HepG2 (cell line): Measurements from ENCODE around the gene KLHL13. TPM values are rescaled to one million over a fixed set of nuclear protein-coding genes. Genes with fewer than 3 reads are reported as not detected.

Experiments used
- ATAC-seq: fragments of 200-7000 bp; cut with Tn5 transposase; 3 replicates; pipeline ENCODE4 v1.9.1; 2020; ENCODE audit warnings: mild to moderate bottlenecking, moderate library complexity
- BruUV-seq: library from RNA; stranded (reverse); fragments of 400-500 nt; replicated peaks from 2 replicates; lab custom pipeline; 2021; lab: Mats Ljungman, UMichigan
- CTCF ChIA-PET: fragments of 300-600 bp; formaldehyde crosslinking; extraction: SDS; loops from one replicate; lab custom pipeline; 2021; ENCODE audit warnings: low total read pairs, inconsistent platforms, low intra/inter-chr PET ratio; lab: Yijun Ruan, JAX
- POLR2A ChIA-PET: fragments of 350-600 bp; sonication (Branson Sonifier 250); formaldehyde crosslinking; loops from one replicate; lab custom pipeline; 2020; ENCODE audit warnings: antibody characterized with exemption, inconsistent platforms; lab: Yijun Ruan, JAX
- DNase-seq: peaks from one replicate; pipeline ENCODE4 v3.0.0-alpha.2; 2015; ENCODE audit warnings: low spot score
- FAIRE-seq: peaks from 3 replicates; lab custom pipeline; 2011; peaks lifted over from hg19 to GRCh38; lab: Jason Lieb, UNC
- H2AFZ ChIP-seq: one replicate; pipeline ENCODE4 v1.6.1; 2011; ENCODE audit warnings: low read length, inconsistent platforms
- H3K27ac ChIP-seq: fragments of 300-600 bp; 3 replicates; pipeline ENCODE4 v1.8.0; 2011; ENCODE audit warnings: mixed run types, mild to moderate bottlenecking, mixed read lengths, low read length, inconsistent platforms; ENCODE audit not compliant: insufficient read depth; ENCODE audit errors: extremely low read length
- H3K27me3 ChIP-seq, 2 experiments: fragments of 200-600 bp in 1 of 2; 2 replicates in 1 of 2; 3 replicates in 1 of 2; pipeline versions ENCODE4 v1.6.0 to v1.8.0; 2011; ENCODE audit warnings: low read length in 2 of 2, mild to moderate bottlenecking in 2 of 2, moderate library complexity in 2 of 2, inconsistent platforms in 1 of 2; ENCODE audit not compliant: insufficient read depth in 2 of 2, control insufficient read depth in 1 of 2
- H3K36me3 ChIP-seq, 2 experiments: fragments of 200-600 bp in 1 of 2; replicated peaks in 1 of 2; 2 replicates in 1 of 2; 3 replicates in 1 of 2; pipeline versions ENCODE4 v1.5.1 to v1.8.0; 2011; ENCODE audit warnings: low read length in 2 of 2, inconsistent platforms in 1 of 2; ENCODE audit not compliant: insufficient read depth in 2 of 2, control insufficient read depth in 1 of 2
- H3K4me1 ChIP-seq: 2 replicates; pipeline ENCODE4 v1.5.1; 2012; ENCODE audit warnings: low read length, inconsistent platforms; ENCODE audit not compliant: insufficient read depth
- H3K4me2 ChIP-seq: 2 replicates; pipeline ENCODE4 v1.6.0; 2011; ENCODE audit warnings: low read depth, low read length, inconsistent platforms
- H3K4me3 ChIP-seq, 3 experiments: fragments of 200-600 bp in 1 of 3; sonication (generic), shearing (Covaris generic) in 1 of 3; replicated peaks in 1 of 3; 2 replicates each; pipeline ENCODE4 v1.5.1; 2011 to 2016; ENCODE audit warnings: low read length in 3 of 3, inconsistent platforms in 2 of 3, low read depth in 2 of 3, mild to moderate bottlenecking in 2 of 3, control low read depth in 1 of 3, mixed read lengths in 1 of 3; ENCODE audit not compliant: insufficient read depth in 1 of 3
- H3K79me2 ChIP-seq: one replicate; pipeline ENCODE4 v1.6.1; 2011; ENCODE audit warnings: low read length, inconsistent platforms; ENCODE audit not compliant: insufficient read depth
- H3K9ac ChIP-seq: 2 replicates; pipeline ENCODE4 v1.6.0; 2011; ENCODE audit warnings: mild to moderate bottlenecking, low read depth, low read length, inconsistent platforms; ENCODE audit not compliant: insufficient read depth
- H3K9me3 ChIP-seq: 2 replicates; pipeline ENCODE4 v1.5.1; 2012; ENCODE audit warnings: mild to moderate bottlenecking, low read length
- H4K20me1 ChIP-seq: 2 replicates; pipeline ENCODE4 v1.6.0; 2011; ENCODE audit warnings: inconsistent platforms, mild to moderate bottlenecking, low read length, moderate library complexity; ENCODE audit not compliant: insufficient read depth
- BRD4 ChIP-seq: sonication (generic); formaldehyde crosslinking; IDR thresholded peaks from 2 replicates; pipeline ENCODE4 v1.4.0; 2020; ENCODE audit warnings: missing genetic modification reagents
- HDAC2 ChIP-seq: sonication (generic); formaldehyde crosslinking; IDR thresholded peaks from 2 replicates; pipeline ENCODE4 v1.4.0; 2020; ENCODE audit warnings: missing genetic modification reagents
- ZKSCAN5 ChIP-seq: sonication (generic); formaldehyde crosslinking; IDR thresholded peaks from 2 replicates; pipeline ENCODE4 v1.5.1; 2020; ENCODE audit warnings: mild to moderate bottlenecking, missing genetic modification reagents
- ZNF232 ChIP-seq: sonication (generic); formaldehyde crosslinking; IDR thresholded peaks from 2 replicates; pipeline ENCODE4 v1.4.0; 2020; ENCODE audit warnings: missing genetic modification reagents, borderline replicate concordance
- ZNF501 ChIP-seq: sonication (generic); formaldehyde crosslinking; IDR thresholded peaks from 2 replicates; pipeline ENCODE4 v1.5.1; 2020; ENCODE audit warnings: mild to moderate bottlenecking, moderate library complexity, missing genetic modification reagents
- ZNF605 ChIP-seq: sonication (generic); formaldehyde crosslinking; IDR thresholded peaks from 2 replicates; pipeline ENCODE4 v1.8.0; 2022; ENCODE audit warnings: mild to moderate bottlenecking, missing genetic modification reagents
- WGBS: methylation state at CpG from one replicate; pipeline ENCODE4 v1.1.6; 2017; ENCODE audit warnings: low lambda C conversion rate; 5-methylcytosine and 5-hydroxymethylcytosine counted together
- in situ Hi-C: cut with HindIII; loops from 2 replicates; pipeline ENCODE4 v1.10.0; 2017; ENCODE audit warnings: low pct_unique_long_range_greater_than_20kb; ENCODE audit not compliant: extremely low pct_ligation_motif_present
- intact Hi-C: fragments of 100-400 bp; cut with micrococcal nuclease; formaldehyde crosslinking; loops from one replicate; pipeline ENCODE4 v1.10.0; 2022; ENCODE audit not compliant: unreplicated experiment
- polyA plus RNA-seq, 8 experiments: library from polyadenylated mRNA; depleted of rRNA in 3 of 8; stranded (reverse) in 7 of 8; unstranded in 1 of 8; fragments of >200 nt; fragmentation: Illumina TruSeq in 4 of 8; extraction: Trizol in 4 of 8; gene quantifications; 2 replicates each; pipeline versions ENCODE4 v1.2.1 to v1.2.3, GENCODE V29; 2011 to 2016; ENCODE audit warnings: low read depth in 4 of 8, missing spikeins in 1 of 8, mixed read lengths in 1 of 8; ENCODE audit not compliant: insufficient read depth in 1 of 8
- total RNA-seq, 5 experiments: library from RNA; depleted of rRNA; stranded (reverse); fragments of >200 nt; fragmentation: Illumina TruSeq; extraction: Trizol; gene quantifications; 2 replicates each; pipeline ENCODE4 v1.2.3, GENCODE V29; 2016; ENCODE audit warnings: low read depth in 1 of 5

Gene KLHL13
- total and polyA plus RNA-seq, 2 of the 13 experiments (the other 11 are each of a cell fraction or from before 2014, with no cell fraction given): 0.28 to 1.6 TPM

DNA sequence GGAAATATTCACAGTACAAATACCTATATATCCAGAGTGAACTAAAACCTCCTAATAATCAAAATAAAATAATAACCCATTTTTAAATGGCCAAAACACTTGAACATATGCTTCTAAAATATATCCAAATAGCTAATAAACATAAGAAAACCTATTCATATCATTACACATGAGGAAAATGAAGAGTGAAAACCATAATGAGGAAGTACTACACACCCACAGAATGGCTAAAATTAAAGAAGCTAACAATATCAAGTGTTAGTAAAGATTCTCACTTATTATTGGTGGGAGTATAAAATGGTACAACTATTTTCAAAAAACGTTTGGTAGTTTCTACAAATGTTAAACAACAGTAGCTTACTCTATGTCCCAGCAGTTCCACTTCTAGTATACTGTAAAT lies 92.1 kb downstream of the KLHL13 start:
- POLR2A ChIA-PET: no interaction called here
- WGBS: 5% methylated on average over 1 of the region's 1 CpG
- in situ Hi-C loops: no loop called here

GRCh38 chrX:118022753-118023152 lies 93.9 kb downstream of the KLHL13 start:
- H3K27ac ChIP-seq: no peak overlapping the region
- no peaks in the 10 kb centered on the region for H3K36me3 ChIP-seq
- WGBS: 13% methylated on average over 2 of the region's 2 CpGs
- ChIA-PET POLR2A (no interaction called here), CTCF (no interaction called here)
- intact Hi-C loops: no loop called here
- no peaks in the 10 kb centered on the region for H3K9me3 ChIP-seq
- H3K4me1 ChIP-seq: no peaks in the 10 kb centered on the region
- FAIRE-seq (no peak), DNase-seq (no peak), ATAC-seq (no peak)
- no peaks in the 10 kb centered on the region for H3K27me3 ChIP-seq
- no TSS peak for BruUV-seq
- H3K79me2 ChIP-seq: no peaks in the 10 kb centered on the region
- H3K4me3 ChIP-seq: no peak overlapping the region
- H2AFZ ChIP-seq: no peak overlapping the region
- H3K4me2 ChIP-seq: no peak overlapping the region
- H3K9ac ChIP-seq: no peak overlapping the region
- H4K20me1 ChIP-seq: no peaks in the 10 kb centered on the region
- TF ChIP-seq ZNF232: no peak
- no peak for TF ChIP-seq HDAC2 (CRISPR knock-in tag)
- TF ChIP-seq ZKSCAN5 (CRISPR knock-in tag): no peak
- TF ChIP-seq BRD4 (CRISPR knock-in tag): no peak
- TF ChIP-seq ZNF501: no peak
- in situ Hi-C loops: no loop called here

More for the DNA sequence above, 92.1 kb downstream of the KLHL13 start:
- no peaks in the 10 kb centered on the region for H3K9me3 ChIP-seq
- H3K4me2 ChIP-seq: no peak overlapping the region
- H4K20me1 ChIP-seq: no peaks in the 10 kb centered on the region
- H3K79me2 ChIP-seq: no peaks in the 10 kb centered on the region
- no peak for TF ChIP-seq ZNF605
- no peak for ATAC-seq
- H3K4me1 ChIP-seq: no peaks in the 10 kb centered on the region
- H3K4me3 ChIP-seq: no peak overlapping the region
- BruUV-seq: no TSS peak
- no peak overlapping the region for H3K27ac ChIP-seq
- intact Hi-C loops: no loop called here
- H3K27me3 ChIP-seq: no peaks in the 10 kb centered on the region
- no peak overlapping the region for H2AFZ ChIP-seq
- CTCF ChIA-PET: no interaction called here
- no peaks in the 10 kb centered on the region for H3K36me3 ChIP-seq
- H3K9ac ChIP-seq: no peak overlapping the region
- DNase-seq: no peak
- no peak for FAIRE-seq
